Activated CD4-positive, alpha-beta T cell treated with anti-CD3 and anti-CD28 coated beads, Interleukin-2, Interleukin-4, amounts not matched to agents 100 ng/mL and 50 ng/mL, durations not matched to agents 16 hours and 8 hours (primary cell): ENCODE measurements around the gene CLIC4.
"Not testable (repeated sequence)": the region's sequence is repeated elsewhere in the genome, so short reads cannot be mapped to it uniquely, and the experiment has no call there.

Experiments
- DNase-seq: peaks from one replicate; pipeline ENCODE4 v3.0.0-alpha.2; 2020; ENCODE audit warnings: low spot score

Gene CLIC4

GRCh38 chr1:24717887-24718650 lies 27.2 kb upstream of the CLIC4 start:
- DNase-seq = no peak

GRCh38 chr1:24720152-24720551 lies 25.1 kb upstream of the CLIC4 start:
- no peak for DNase-seq

- no peak for DNase-seq
These were observed 23.7 kb upstream of the CLIC4 start for GRCh38 chr1:24721533-24721932.

- not testable (repeated sequence) for DNase-seq
These were observed 22.9 kb upstream of the CLIC4 start for GRCh38 chr1:24722073-24723035.

- DNase-seq = no peak
These were observed 20.7 kb upstream of the CLIC4 start for GRCh38 chr1:24724345-24725208.

- no peak for DNase-seq
These were observed 20.0 kb upstream of the CLIC4 start for GRCh38 chr1:24725209-24725651.

GRCh38 chr1:24726741-24727140 lies 18.5 kb upstream of the CLIC4 start:
- DNase-seq = no peak

- DNase-seq = no peak
These were observed 17.6 kb upstream of the CLIC4 start for GRCh38 chr1:24727501-24728216.

- DNase-seq = no peak
These were observed 16.3 kb upstream of the CLIC4 start for GRCh38 chr1:24728982-24729381.

GRCh38 chr1:24732186-24732885 lies 12.9 kb upstream of the CLIC4 start:
- DNase-seq = no peak

GRCh38 chr1:24733342-24733741 lies 11.9 kb upstream of the CLIC4 start:
- not testable (repeated sequence) for DNase-seq

- DNase-seq = no peak
These were observed 10.1 kb upstream of the CLIC4 start for GRCh38 chr1:24735156-24735508.

- DNase-seq = no peak
These were observed 9.5 kb upstream of the CLIC4 start for GRCh38 chr1:24735509-24736375.

- DNase-seq = no peak
These were observed 7.7 kb upstream of the CLIC4 start for GRCh38 chr1:24737368-24738117.

- no peak for DNase-seq
These were observed 6.0 kb upstream of the CLIC4 start for GRCh38 chr1:24739241-24739640.

GRCh38 chr1:24742090-24742938 lies 2.9 kb upstream of the CLIC4 start:
- DNase-seq = no peak

- DNase-seq = no peak
These were observed 1.6 kb upstream of the CLIC4 start for GRCh38 chr1:24743404-24744211.
